ENCODE measurements around the gene GNG8.
A peak's percentile ranks its signal among the peaks of the same experiment; 100 is the strongest.

GNG8 gene

GRCh38 chr19:46606019-46606418 is 30.0 kb downstream of the GNG8 start:
- CTCF ChIA-PET = interaction anchor here (1.3 to 18.5 kb wide), 6 partner anchors 9 to 99 kb away, joined by 4 to 287 read pairs (median 8); partner anchors contain the start of gene DACT3
- TF ChIP-seq CTCF (IDR thresholded peaks at IDR 0.05; ENCODE audit: control extremely low read depth, extremely low read depth, low read depth, missing control alignments) = no peak
- POLR2A ChIA-PET = interaction anchor here (0.5 kb wide), 1 partner anchor 621 kb away, joined by 7 read pairs; no protein-coding TSS in a partner anchor
- peak; percentile 4 for DNase-seq (ENCODE audit: extremely low spot score)

DNA sequence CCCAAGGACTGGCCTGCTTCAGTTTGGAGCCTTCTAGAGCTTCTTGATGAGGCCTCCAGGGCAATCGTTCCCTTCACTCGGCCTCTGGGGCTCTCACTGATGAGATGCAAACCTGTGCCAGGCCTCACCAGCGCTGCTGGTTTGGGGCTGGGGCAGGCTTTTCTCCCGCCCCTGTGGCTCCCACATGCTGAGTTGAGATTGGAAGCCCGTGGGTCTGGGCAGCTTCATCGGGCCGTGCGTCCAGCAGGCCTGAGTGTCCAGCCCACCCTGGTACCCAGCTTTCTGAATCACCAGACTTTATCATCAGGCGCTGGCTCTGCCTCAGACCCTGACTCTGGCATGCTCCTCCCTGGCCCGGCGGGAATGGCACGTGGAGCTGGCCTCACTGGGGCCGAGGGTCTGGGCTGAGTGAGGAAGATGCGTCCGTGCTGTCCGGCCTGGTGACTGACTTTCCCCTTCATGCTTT is 30.6 kb downstream of the GNG8 start:
- DNase-seq (ENCODE audit: extremely low spot score) = no peak
- CTCF ChIA-PET = interaction anchor here (1.5 to 18.5 kb wide), 5 partner anchors 10 to 82 kb away, joined by 4 to 287 read pairs (median 8); partner anchors contain the start of gene DACT3
- no peak for TF ChIP-seq CTCF (IDR thresholded peaks at IDR 0.05; ENCODE audit: control extremely low read depth, extremely low read depth, low read depth, missing control alignments)
- POLR2A ChIA-PET = no interaction called here

- POLR2A ChIA-PET = no interaction called here
- no peak for DNase-seq (ENCODE audit: extremely low spot score)
- TF ChIP-seq CTCF (IDR thresholded peaks at IDR 0.05; ENCODE audit: control extremely low read depth, extremely low read depth, low read depth, missing control alignments) = no peak
- CTCF ChIA-PET = interaction anchor here (1.5 to 18.5 kb wide), 3 partner anchors 10 to 57 kb away, joined by 8 to 287 read pairs (median 24); partner anchors contain the start of gene DACT3
Observed at GRCh38 chr19:46604781-46605355, 31.1 kb downstream of the GNG8 start.

DNA sequence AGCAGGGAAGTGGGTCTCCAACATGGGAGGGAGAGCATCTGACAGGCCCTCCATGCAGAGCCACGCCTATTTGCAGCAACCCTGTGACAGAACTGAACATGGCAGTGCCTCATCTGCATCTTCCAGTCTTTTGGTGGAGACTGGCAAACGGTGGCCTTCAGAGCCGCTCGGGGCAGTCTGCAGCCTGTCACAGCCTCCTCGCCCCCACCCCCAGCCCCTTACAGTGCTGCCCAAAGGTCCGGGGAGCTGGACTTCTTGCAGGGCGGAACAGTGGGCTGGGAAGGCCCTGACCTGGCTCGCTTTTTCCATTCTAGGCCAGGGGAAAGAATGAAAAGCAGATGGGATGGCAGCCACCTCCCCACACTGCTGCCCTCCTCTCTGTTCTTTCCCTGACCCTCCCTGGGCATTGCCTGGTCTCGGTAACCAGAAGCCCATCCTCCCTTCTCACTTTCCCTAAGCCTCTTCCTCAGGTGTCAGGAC is 32.2 kb downstream of the GNG8 start:
- peak; percentile 5 for DNase-seq (ENCODE audit: extremely low spot score)
- no peak for TF ChIP-seq CTCF (IDR thresholded peaks at IDR 0.05; ENCODE audit: control extremely low read depth, extremely low read depth, low read depth, missing control alignments)
- ChIA-PET CTCF (interaction anchor here (1.0 to 7.1 kb wide), 5 partner anchors 9 to 66 kb away, joined by 4 to 68 read pairs (median 24); partner anchors contain the start of gene DACT3), POLR2A (no interaction called here)

DNA sequence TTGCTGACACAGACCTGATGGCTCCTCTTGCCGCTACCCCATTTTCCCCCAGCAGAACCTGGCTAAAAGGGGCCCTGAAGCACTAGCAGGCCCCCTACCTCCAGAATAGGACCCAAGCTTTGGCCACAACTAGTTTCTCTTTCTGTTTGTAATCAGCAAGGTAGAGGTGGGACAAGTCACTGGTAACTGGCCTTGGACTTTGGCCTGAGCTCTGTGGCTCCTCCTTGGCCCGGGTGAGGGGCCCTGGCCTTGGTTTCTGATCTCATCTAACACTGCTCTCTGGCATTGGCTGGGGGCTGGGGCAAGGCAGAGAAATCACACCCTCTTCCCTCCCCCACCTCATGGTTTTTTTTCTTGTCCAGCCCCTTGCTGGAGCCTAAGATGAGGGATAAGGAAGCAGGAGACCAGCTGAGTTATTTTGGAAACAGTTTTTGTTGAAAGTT is 32.8 kb downstream of the GNG8 start:
- ChIA-PET CTCF (interaction anchor here (1.0 to 7.1 kb wide), 4 partner anchors 9 to 65 kb away, joined by 4 to 68 read pairs (median 26); partner anchors contain the start of gene DACT3), POLR2A (no interaction called here)
- TF ChIP-seq CTCF (IDR thresholded peaks at IDR 0.05; ENCODE audit: control extremely low read depth, extremely low read depth, low read depth, missing control alignments) = no peak
- DNase-seq (ENCODE audit: extremely low spot score) = peak; percentile 73

DNA sequence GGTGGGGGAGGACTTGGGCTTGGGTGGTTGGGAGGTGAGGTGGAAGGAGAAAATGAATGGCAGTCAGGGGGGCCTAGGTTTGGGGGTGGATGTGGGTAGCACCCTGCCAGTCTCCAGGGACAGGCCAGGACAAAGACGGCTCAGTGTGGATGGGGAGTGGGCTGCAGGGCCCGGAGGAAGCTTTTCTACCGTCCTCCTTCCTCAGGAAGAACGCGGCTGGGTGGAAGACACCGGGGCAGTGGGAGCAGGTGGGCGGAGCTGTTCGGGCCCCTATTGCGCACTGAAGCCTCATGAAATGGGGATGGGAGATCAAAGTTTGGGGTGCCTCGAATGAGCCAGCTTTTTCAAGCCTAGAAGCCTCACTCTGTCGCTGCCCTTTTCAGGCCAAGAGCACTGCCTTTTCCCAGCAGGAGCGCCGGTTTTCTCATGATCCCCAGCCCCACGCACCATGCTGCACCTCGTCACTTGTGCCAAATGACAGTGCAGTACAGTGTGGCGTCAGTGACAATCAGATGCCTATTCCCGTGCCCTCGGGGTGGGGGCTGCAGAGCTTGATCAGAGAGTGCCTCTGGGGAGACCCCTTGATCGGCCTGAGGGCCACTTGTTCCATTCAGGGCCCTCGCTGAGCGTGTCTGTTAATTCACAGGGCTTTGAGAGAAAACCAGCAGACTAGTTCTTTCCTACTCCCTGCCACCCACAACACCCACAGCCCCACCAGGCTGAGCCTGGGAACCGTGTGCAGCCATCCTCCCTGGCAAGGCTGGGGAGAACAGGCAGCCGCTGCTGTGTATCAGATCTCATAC is 33.4 kb downstream of the GNG8 start:
- ChIA-PET POLR2A (interaction anchor here (0.6 to 1.3 kb wide), 2 partner anchors 12 to 40 kb away, joined by 3 to 5 read pairs; no protein-coding TSS in a partner anchor), CTCF (interaction anchor here (0.9 to 7.1 kb wide), 6 partner anchors 10 to 102 kb away, joined by 3 to 68 read pairs (median 8); partner anchors contain the start of gene DACT3)
- no peak for TF ChIP-seq CTCF (IDR thresholded peaks at IDR 0.05; ENCODE audit: control extremely low read depth, extremely low read depth, low read depth, missing control alignments)
- DNase-seq (ENCODE audit: extremely low spot score) = peak; percentile 15

Data from GM10248 (cell line).